K562 (cell line): ENCODE measurements around the gene CNOT6L. TPM values are rescaled to one million over a fixed set of nuclear protein-coding genes. Genes with fewer than 3 reads are reported as not detected.

Source experiments
- AFF4 ChIP-seq: sonication (generic); formaldehyde crosslinking; IDR thresholded peaks from 2 replicates; pipeline ENCODE4 v1.8.0; 2023; ENCODE audit warnings: mild to moderate bottlenecking, missing genetic modification reagents
- CXXC5 ChIP-seq: fragments of 250-450 bp; sonication (Bioruptor Pico); IDR thresholded peaks from 2 replicates; pipeline ENCODE4 v1.8.0; 2022; ENCODE audit warnings: inconsistent platforms, mild to moderate bottlenecking, moderate library complexity
- ELF2 ChIP-seq: fragments of 250-450 bp; sonication (Bioruptor Pico); IDR thresholded peaks from 2 replicates; pipeline ENCODE4 v1.5.0; 2021; ENCODE audit warnings: mild to moderate bottlenecking
- ESRRA ChIP-seq: fragments of 450-650 bp; IDR thresholded peaks from 2 replicates; pipeline ENCODE4 v1.6.1; 2014; ENCODE audit warnings: low read depth, mild to moderate bottlenecking, moderate library complexity, borderline replicate concordance
- RCOR1 ChIP-seq, 2 experiments: IDR thresholded peaks; 2 replicates each; pipeline ENCODE4 v1.6.1; 2012; ENCODE audit warnings: low read depth in 2 of 2, low read length in 2 of 2, borderline replicate concordance in 1 of 2, improper control_type of control experiment in 1 of 2
- TSHZ1 ChIP-seq: fragments of 250-450 bp; sonication (Bioruptor Pico); IDR thresholded peaks from 2 replicates; pipeline ENCODE4 v1.4.0; 2020; ENCODE audit warnings: mild to moderate bottlenecking, moderate library complexity
- ZNF668 ChIP-seq: fragments of 250-450 bp; sonication (Bioruptor Pico); IDR thresholded peaks from 2 replicates; pipeline ENCODE4 v1.8.0; 2022; ENCODE audit warnings: mild to moderate bottlenecking, inconsistent platforms
- polyA plus RNA-seq, 8 experiments: library from polyadenylated mRNA; depleted of rRNA in 4 of 8; stranded (reverse) in 5 of 8; unstranded in 3 of 8; fragments of >200 nt; fragmentation: Nextera tagmentation in 2 of 8; fragmentation: Illumina TruSeq in 1 of 8; extraction: Ambion mirVana in 2 of 8; extraction: Trizol in 1 of 8; gene quantifications; 2 replicates each; pipeline versions ENCODE4 v1.2.1 to v1.2.3, GENCODE V29; 2011 to 2014; ENCODE audit warnings: inconsistent platforms in 1 of 8, missing spikeins in 1 of 8
- total RNA-seq, 7 experiments: library from RNA; depleted of rRNA in 6 of 7; stranded (reverse); fragments of >200 nt in 6 of 7; fragmentation: Illumina TruSeq in 2 of 7; extraction: Trizol in 2 of 7; gene quantifications; 2 replicates each; pipeline versions ENCODE4 v1.2.1 to v1.2.3, GENCODE V29; 2011 to 2021; ENCODE audit warnings: low replicate concordance in 1 of 7

The CNOT6L gene
- total and polyA plus RNA-seq, 9 of the 15 experiments (the other 6 are each of a cell fraction or from before 2014, with no cell fraction given), result 3.7 to 27.9 (median 6.5) TPM

GRCh38 chr4:77819843-77820648, 878 bp upstream of the CNOT6L start (continued):
- TF ChIP-seq AFF4 (CRISPR knock-in tag) (peak; percentile 55; the same call in 1 of the 2 replicates), ELF2 (CRISPR knock-in tag) (no peak), CXXC5 (CRISPR knock-in tag) (peak; percentile 82), TSHZ1 (CRISPR knock-in tag) (no peak), ZNF668 (no peak), ESRRA (peak; percentile 42; the same call in 1 of the 2 replicates), RCOR1 (IDR thresholded peaks at IDR 0.05; ENCODE audit: borderline replicate concordance in 1 of 2, low read depth in 2 of 2, low read length in 2 of 2) (0 out of 4 replicates have a peak, but pooled peaks of 1 of the 2 experiments have one; percentile 18)
